HG02885 (cell line): ENCODE measurements around the gene NRARP.

Source experiments
- ATAC-seq: cut with Tn5 transposase; IDR thresholded peaks from one replicate; pipeline ENCODE4 v1.9.1; 2021; ENCODE audit warnings: mild to moderate bottlenecking; ENCODE audit not compliant: unreplicated experiment, poor library complexity

The NRARP gene

GRCh38 chr9:137323531-137324331 lies 21.7 kb upstream of the NRARP start:
- ATAC-seq, result no peak

GRCh38 chr9:137321726-137322361 lies 19.8 kb upstream of the NRARP start:
- ATAC-seq, result no peak

- ATAC-seq, result no peak
Observed at GRCh38 chr9:137320555-137321384, 18.7 kb upstream of the NRARP start.

- ATAC-seq, result no peak
Observed at GRCh38 chr9:137319739-137320551, 17.9 kb upstream of the NRARP start.

- no peak for ATAC-seq
Observed at GRCh38 chr9:137319011-137319738, 17.1 kb upstream of the NRARP start.

- no peak for ATAC-seq
Observed at GRCh38 chr9:137318602-137319001, 16.5 kb upstream of the NRARP start.

GRCh38 chr9:137317718-137318511 lies 15.8 kb upstream of the NRARP start:
- ATAC-seq, result no peak

- ATAC-seq, result no peak
Observed at GRCh38 chr9:137317021-137317717, 15.1 kb upstream of the NRARP start.

GRCh38 chr9:137316012-137316981 lies 14.2 kb upstream of the NRARP start:
- no peak for ATAC-seq

- ATAC-seq, result no peak
Observed at GRCh38 chr9:137315581-137316011, 13.5 kb upstream of the NRARP start.

GRCh38 chr9:137314561-137315560 lies 12.8 kb upstream of the NRARP start:
- ATAC-seq, result no peak

- no peak for ATAC-seq
Observed at GRCh38 chr9:137313956-137314560, 12.0 kb upstream of the NRARP start.

GRCh38 chr9:137313326-137313936 lies 11.4 kb upstream of the NRARP start:
- no peak for ATAC-seq

- no peak for ATAC-seq
Observed at GRCh38 chr9:137312852-137313325, 10.8 kb upstream of the NRARP start.
